GM23338 (cell line): ENCODE results near the gene EVI5. TPM values are rescaled to one million over a fixed set of nuclear protein-coding genes. Genes with fewer than 3 reads are reported as not detected.

Source experiments
- ATAC-seq: fragments of 200-7000 bp; cut with Tn5 transposase; 3 replicates; pipeline ENCODE4 v1.9.1; 2020
- DNase-seq: peaks from one replicate; pipeline ENCODE4 v3.0.0-alpha.2; 2015; ENCODE audit warnings: low spot score
- H2AFZ ChIP-seq: fragments of 200-600 bp; sonication (generic); 2 replicates; pipeline ENCODE4 v1.8.0; 2016; ENCODE audit warnings: antibody characterized with exemption, mild to moderate bottlenecking, moderate library complexity
- H3F3A ChIP-seq: fragments of 200-600 bp; sonication (generic); replicated peaks from 2 replicates; pipeline ENCODE4 v1.8.0; 2017; ENCODE audit warnings: antibody characterized with exemption, mixed run types, low read depth
- H3K27ac ChIP-seq: fragments of 200-600 bp; sonication (generic); 2 replicates; pipeline ENCODE4 v1.6.1; 2016; ENCODE audit warnings: low read depth
- H3K27me3 ChIP-seq: fragments of 200-600 bp; sonication (generic); 2 replicates; pipeline ENCODE4 v1.8.0; 2016; ENCODE audit warnings: mild to moderate bottlenecking, mixed run types, moderate library complexity; ENCODE audit not compliant: insufficient read depth
- H3K36me3 ChIP-seq: fragments of 200-600 bp; sonication (generic); 2 replicates; pipeline ENCODE4 v1.8.0; 2016; ENCODE audit warnings: mild to moderate bottlenecking; ENCODE audit not compliant: insufficient read depth
- H3K4me1 ChIP-seq: fragments of 200-600 bp; sonication (generic); 2 replicates; pipeline ENCODE4 v1.8.0; 2016; ENCODE audit warnings: mild to moderate bottlenecking, moderate library complexity; ENCODE audit not compliant: insufficient read depth
- H3K4me2 ChIP-seq: fragments of 200-600 bp; sonication (generic); 2 replicates; pipeline ENCODE4 v1.7.1; 2017; ENCODE audit warnings: mixed run types
- H3K4me3 ChIP-seq: fragments of 200-600 bp; sonication (generic); 2 replicates; pipeline ENCODE4 v1.6.1; 2016; ENCODE audit warnings: mixed run types
- H3K79me2 ChIP-seq: fragments of 200-600 bp; sonication (generic); replicated peaks from 2 replicates; pipeline ENCODE4 v1.8.0; 2017; ENCODE audit warnings: mild to moderate bottlenecking; ENCODE audit not compliant: insufficient read depth
- H3K9me2 ChIP-seq: fragments of 200-600 bp; sonication (generic); 2 replicates; pipeline ENCODE4 v1.8.0; 2017; ENCODE audit not compliant: insufficient read depth
- H4K20me1 ChIP-seq: fragments of 200-600 bp; sonication (generic); replicated peaks from 2 replicates; pipeline ENCODE4 v1.8.0; 2017; ENCODE audit warnings: mild to moderate bottlenecking; ENCODE audit not compliant: insufficient read depth
- H3K27ac Mint-ChIP-seq: 2 replicates; pipeline ENCODE4 v1.8.0; 2020; ENCODE audit warnings: inconsistent platforms, mild to moderate bottlenecking, moderate library complexity, mixed read lengths
- H3K27me3 Mint-ChIP-seq: 3 replicates; pipeline ENCODE4 v1.8.0; 2022; ENCODE audit warnings: low read depth, mild to moderate bottlenecking, moderate library complexity, mixed read lengths, inconsistent platforms; ENCODE audit not compliant: insufficient read depth, poor library complexity
- H3K36me3 Mint-ChIP-seq: 3 replicates; pipeline ENCODE4 v1.8.0; 2021; ENCODE audit warnings: low read depth, mild to moderate bottlenecking, inconsistent platforms, moderate library complexity, mixed read lengths
- H3K4me1 Mint-ChIP-seq: 3 replicates; pipeline ENCODE4 v1.8.0; 2020; ENCODE audit warnings: mild to moderate bottlenecking, inconsistent platforms, mixed read lengths
- H3K4me3 Mint-ChIP-seq: 3 replicates; pipeline ENCODE4 v1.8.0; 2021; ENCODE audit warnings: moderate library complexity, mild to moderate bottlenecking, inconsistent platforms, mixed read lengths
- H3K9me3 Mint-ChIP-seq: 3 replicates; pipeline ENCODE4 v1.8.0; 2020; ENCODE audit warnings: moderate library complexity, mild to moderate bottlenecking, inconsistent platforms, mixed read lengths
- CREB1 ChIP-seq: fragments of 250-450 bp; sonication (Bioruptor Pico); IDR thresholded peaks from 2 replicates; pipeline ENCODE4 v1.5.0; 2020; ENCODE audit warnings: low read depth, mild to moderate bottlenecking, moderate library complexity
- EZH2 ChIP-seq: fragments of 200-600 bp; sonication (generic); IDR thresholded peaks from one replicate; pipeline ENCODE4 v1.8.0; 2017; ENCODE audit warnings: antibody characterized with exemption, mild to moderate bottlenecking, low read depth; ENCODE audit not compliant: unreplicated experiment
- EZH2phosphoT487 ChIP-seq: fragments of 200-600 bp; sonication (generic); IDR thresholded peaks from one replicate; pipeline ENCODE4 v1.8.1; 2018; ENCODE audit warnings: antibody characterized with exemption; ENCODE audit not compliant: unreplicated experiment
- JUNB ChIP-seq: IDR thresholded peaks from one replicate; pipeline ENCODE4 v1.6.1; 2016; ENCODE audit warnings: antibody characterized with exemption; ENCODE audit not compliant: unreplicated experiment
- NANOG ChIP-seq: IDR thresholded peaks from 2 replicates; pipeline ENCODE4 v1.6.1; 2016; ENCODE audit warnings: antibody characterized with exemption, borderline replicate concordance
- POLR2AphosphoS5 ChIP-seq: IDR thresholded peaks from 2 replicates; pipeline ENCODE4 v1.6.1; 2016; ENCODE audit warnings: antibody characterized with exemption, low read depth
- STAT1 ChIP-seq: IDR thresholded peaks from one replicate; pipeline ENCODE4 v1.6.1; 2016; ENCODE audit warnings: antibody characterized with exemption; ENCODE audit not compliant: unreplicated experiment
- ZNF114 ChIP-seq: fragments of 250-450 bp; sonication (Bioruptor Pico); IDR thresholded peaks from 2 replicates; pipeline ENCODE4 v1.5.0; 2020; ENCODE audit warnings: mild to moderate bottlenecking, moderate library complexity
- ZNF331 ChIP-seq: fragments of 250-450 bp; sonication (Bioruptor Pico); IDR thresholded peaks from 2 replicates; pipeline ENCODE4 v1.5.0; 2020; ENCODE audit warnings: low read depth, mild to moderate bottlenecking, moderate library complexity
- polyA plus RNA-seq: library from polyadenylated mRNA; unstranded; fragments of >200 nt; fragmentation: Nextera tagmentation; extraction: Ambion mirVana; gene quantifications from 2 replicates; pipeline ENCODE4 v1.2.1, GENCODE V29; 2016
- total RNA-seq: library from RNA; depleted of rRNA; stranded (reverse); fragments of >200 nt; shearing (Covaris generic); gene quantifications from 2 replicates; pipeline ENCODE4 v1.2.3, GENCODE V29; 2014
- TF ChIP-seq, protein P1 (sequence below): IDR thresholded peaks from 2 replicates; pipeline ENCODE4 v1.6.1; 2016; ENCODE audit warnings: antibody characterized with exemption
- TF ChIP-seq, protein P2 (sequence below), 2 experiments: fragments of 200-600 bp in 1 of 2; sonication (generic) in 1 of 2; conservative IDR thresholded peaks; 2 replicates each; pipeline versions ENCODE4 v1.5.1 to v1.6.1; 2016 to 2017; ENCODE audit warnings: antibody characterized with exemption in 2 of 2, low read depth in 2 of 2, mild to moderate bottlenecking in 2 of 2, moderate library complexity in 1 of 2
- TF ChIP-seq, protein P3 (sequence below): fragments of 250-450 bp; sonication (Bioruptor Pico); IDR thresholded peaks from 2 replicates; pipeline ENCODE4 v1.5.0; 2020; ENCODE audit warnings: mild to moderate bottlenecking, moderate library complexity
- TF ChIP-seq, protein P4 (sequence below): IDR thresholded peaks from one replicate; pipeline ENCODE4 v1.6.1; 2018; ENCODE audit warnings: antibody characterized with exemption; ENCODE audit not compliant: unreplicated experiment

The EVI5 gene
- total and polyA plus RNA-seq, 2 experiments from 2014 or later: 15.6 to 24.8 TPM

DNA sequence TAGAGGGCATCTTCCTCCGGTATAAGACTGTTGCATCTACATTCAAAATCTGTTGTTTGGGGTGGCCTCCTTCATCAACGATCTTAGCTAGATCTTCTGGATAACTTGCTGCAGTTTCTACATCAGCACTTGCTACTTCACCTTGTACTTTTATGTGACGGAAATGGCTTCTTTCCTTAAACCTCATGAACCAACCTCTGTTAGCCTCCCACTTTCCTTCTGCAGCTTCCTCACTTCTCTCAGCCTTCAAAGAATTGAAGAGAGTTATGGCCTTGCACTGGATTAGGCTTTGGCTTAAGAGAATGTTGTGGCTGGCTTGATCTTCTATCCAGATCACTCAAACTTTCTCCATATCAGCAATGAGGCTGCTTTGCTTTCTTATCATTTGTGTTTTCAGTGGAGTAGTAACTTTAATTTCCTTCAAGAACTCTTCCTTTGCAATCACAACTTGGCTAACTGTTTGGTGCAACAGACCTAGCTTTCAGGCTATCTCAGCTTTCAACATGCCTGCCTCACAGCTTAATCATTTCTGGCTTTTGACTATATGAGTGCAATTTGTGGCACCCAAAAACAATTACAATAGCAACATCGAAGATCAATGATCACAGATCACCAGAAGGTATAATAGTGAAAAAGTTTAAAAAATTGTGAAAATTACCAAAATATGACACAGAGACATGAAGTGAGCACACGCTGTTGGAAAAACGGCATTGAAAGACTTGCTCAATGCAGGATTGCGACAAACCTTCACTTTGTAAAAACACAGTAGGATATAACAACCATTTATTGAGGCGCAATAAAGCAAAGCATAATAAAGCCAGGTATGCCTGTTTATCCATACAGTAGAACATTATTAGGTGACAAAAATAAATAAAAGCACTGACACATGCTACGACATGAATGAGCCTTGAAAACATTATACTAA is 241.5 kb downstream of the EVI5 start:
- TF ChIP-seq, protein P1, sequence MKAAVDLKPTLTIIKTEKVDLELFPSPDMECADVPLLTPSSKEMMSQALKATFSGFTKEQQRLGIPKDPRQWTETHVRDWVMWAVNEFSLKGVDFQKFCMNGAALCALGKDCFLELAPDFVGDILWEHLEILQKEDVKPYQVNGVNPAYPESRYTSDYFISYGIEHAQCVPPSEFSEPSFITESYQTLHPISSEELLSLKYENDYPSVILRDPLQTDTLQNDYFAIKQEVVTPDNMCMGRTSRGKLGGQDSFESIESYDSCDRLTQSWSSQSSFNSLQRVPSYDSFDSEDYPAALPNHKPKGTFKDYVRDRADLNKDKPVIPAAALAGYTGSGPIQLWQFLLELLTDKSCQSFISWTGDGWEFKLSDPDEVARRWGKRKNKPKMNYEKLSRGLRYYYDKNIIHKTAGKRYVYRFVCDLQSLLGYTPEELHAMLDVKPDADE: no peak
- TF ChIP-seq NANOG: no peak
- TF ChIP-seq CREB1: no peak
- no peak for TF ChIP-seq EZH2phosphoT487
- TF ChIP-seq ZNF331 (CRISPR knock-in tag): no peak
- TF ChIP-seq, protein P2, sequence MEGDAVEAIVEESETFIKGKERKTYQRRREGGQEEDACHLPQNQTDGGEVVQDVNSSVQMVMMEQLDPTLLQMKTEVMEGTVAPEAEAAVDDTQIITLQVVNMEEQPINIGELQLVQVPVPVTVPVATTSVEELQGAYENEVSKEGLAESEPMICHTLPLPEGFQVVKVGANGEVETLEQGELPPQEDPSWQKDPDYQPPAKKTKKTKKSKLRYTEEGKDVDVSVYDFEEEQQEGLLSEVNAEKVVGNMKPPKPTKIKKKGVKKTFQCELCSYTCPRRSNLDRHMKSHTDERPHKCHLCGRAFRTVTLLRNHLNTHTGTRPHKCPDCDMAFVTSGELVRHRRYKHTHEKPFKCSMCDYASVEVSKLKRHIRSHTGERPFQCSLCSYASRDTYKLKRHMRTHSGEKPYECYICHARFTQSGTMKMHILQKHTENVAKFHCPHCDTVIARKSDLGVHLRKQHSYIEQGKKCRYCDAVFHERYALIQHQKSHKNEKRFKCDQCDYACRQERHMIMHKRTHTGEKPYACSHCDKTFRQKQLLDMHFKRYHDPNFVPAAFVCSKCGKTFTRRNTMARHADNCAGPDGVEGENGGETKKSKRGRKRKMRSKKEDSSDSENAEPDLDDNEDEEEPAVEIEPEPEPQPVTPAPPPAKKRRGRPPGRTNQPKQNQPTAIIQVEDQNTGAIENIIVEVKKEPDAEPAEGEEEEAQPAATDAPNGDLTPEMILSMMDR (conservative IDR thresholded peaks at IDR 0.05; ENCODE audit: low read depth in 2 of 2): no peak
- TF ChIP-seq, protein P3, sequence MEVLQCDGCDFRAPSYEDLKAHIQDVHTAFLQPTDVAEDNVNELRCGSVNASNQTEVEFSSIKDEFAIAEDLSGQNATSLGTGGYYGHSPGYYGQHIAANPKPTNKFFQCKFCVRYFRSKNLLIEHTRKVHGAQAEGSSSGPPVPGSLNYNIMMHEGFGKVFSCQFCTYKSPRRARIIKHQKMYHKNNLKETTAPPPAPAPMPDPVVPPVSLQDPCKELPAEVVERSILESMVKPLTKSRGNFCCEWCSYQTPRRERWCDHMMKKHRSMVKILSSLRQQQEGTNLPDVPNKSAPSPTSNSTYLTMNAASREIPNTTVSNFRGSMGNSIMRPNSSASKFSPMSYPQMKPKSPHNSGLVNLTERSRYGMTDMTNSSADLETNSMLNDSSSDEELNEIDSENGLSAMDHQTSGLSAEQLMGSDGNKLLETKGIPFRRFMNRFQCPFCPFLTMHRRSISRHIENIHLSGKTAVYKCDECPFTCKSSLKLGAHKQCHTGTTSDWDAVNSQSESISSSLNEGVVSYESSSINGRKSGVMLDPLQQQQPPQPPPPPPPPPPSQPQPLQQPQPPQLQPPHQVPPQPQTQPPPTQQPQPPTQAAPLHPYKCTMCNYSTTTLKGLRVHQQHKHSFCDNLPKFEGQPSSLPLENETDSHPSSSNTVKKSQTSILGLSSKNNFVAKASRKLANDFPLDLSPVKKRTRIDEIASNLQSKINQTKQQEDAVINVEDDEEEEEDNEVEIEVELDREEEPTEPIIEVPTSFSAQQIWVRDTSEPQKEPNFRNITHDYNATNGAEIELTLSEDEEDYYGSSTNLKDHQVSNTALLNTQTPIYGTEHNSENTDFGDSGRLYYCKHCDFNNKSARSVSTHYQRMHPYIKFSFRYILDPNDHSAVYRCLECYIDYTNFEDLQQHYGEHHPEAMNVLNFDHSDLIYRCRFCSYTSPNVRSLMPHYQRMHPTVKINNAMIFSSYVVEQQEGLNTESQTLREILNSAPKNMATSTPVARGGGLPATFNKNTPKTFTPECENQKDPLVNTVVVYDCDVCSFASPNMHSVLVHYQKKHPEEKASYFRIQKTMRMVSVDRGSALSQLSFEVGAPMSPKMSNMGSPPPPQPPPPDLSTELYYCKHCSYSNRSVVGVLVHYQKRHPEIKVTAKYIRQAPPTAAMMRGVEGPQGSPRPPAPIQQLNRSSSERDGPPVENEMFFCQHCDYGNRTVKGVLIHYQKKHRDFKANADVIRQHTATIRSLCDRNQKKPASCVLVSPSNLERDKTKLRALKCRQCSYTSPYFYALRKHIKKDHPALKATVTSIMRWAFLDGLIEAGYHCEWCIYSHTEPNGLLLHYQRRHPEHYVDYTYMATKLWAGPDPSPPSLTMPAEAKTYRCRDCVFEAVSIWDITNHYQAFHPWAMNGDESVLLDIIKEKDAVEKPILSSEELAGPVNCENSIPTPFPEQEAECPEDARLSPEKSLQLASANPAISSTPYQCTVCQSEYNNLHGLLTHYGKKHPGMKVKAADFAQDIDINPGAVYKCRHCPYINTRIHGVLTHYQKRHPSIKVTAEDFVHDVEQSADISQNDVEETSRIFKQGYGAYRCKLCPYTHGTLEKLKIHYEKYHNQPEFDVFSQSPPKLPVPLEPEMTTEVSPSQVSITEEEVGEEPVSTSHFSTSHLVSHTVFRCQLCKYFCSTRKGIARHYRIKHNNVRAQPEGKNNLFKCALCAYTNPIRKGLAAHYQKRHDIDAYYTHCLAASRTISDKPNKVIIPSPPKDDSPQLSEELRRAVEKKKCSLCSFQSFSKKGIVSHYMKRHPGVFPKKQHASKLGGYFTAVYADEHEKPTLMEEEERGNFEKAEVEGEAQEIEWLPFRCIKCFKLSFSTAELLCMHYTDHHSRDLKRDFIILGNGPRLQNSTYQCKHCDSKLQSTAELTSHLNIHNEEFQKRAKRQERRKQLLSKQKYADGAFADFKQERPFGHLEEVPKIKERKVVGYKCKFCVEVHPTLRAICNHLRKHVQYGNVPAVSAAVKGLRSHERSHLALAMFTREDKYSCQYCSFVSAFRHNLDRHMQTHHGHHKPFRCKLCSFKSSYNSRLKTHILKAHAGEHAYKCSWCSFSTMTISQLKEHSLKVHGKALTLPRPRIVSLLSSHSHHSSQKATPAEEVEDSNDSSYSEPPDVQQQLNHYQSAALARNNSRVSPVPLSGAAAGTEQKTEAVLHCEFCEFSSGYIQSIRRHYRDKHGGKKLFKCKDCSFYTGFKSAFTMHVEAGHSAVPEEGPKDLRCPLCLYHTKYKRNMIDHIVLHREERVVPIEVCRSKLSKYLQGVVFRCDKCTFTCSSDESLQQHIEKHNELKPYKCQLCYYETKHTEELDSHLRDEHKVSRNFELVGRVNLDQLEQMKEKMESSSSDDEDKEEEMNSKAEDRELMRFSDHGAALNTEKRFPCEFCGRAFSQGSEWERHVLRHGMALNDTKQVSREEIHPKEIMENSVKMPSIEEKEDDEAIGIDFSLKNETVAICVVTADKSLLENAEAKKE (CRISPR knock-in tag): no peak
- TF ChIP-seq JUNB: no peak
- no peak for TF ChIP-seq POLR2AphosphoS5
- no peak for TF ChIP-seq ZNF114 (CRISPR knock-in tag)
- no peak for TF ChIP-seq EZH2
- TF ChIP-seq, protein P4, sequence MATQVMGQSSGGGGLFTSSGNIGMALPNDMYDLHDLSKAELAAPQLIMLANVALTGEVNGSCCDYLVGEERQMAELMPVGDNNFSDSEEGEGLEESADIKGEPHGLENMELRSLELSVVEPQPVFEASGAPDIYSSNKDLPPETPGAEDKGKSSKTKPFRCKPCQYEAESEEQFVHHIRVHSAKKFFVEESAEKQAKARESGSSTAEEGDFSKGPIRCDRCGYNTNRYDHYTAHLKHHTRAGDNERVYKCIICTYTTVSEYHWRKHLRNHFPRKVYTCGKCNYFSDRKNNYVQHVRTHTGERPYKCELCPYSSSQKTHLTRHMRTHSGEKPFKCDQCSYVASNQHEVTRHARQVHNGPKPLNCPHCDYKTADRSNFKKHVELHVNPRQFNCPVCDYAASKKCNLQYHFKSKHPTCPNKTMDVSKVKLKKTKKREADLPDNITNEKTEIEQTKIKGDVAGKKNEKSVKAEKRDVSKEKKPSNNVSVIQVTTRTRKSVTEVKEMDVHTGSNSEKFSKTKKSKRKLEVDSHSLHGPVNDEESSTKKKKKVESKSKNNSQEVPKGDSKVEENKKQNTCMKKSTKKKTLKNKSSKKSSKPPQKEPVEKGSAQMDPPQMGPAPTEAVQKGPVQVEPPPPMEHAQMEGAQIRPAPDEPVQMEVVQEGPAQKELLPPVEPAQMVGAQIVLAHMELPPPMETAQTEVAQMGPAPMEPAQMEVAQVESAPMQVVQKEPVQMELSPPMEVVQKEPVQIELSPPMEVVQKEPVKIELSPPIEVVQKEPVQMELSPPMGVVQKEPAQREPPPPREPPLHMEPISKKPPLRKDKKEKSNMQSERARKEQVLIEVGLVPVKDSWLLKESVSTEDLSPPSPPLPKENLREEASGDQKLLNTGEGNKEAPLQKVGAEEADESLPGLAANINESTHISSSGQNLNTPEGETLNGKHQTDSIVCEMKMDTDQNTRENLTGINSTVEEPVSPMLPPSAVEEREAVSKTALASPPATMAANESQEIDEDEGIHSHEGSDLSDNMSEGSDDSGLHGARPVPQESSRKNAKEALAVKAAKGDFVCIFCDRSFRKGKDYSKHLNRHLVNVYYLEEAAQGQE: no peak
- TF ChIP-seq STAT1: no peak
- H3F3A ChIP-seq: no peaks in the 10 kb centered on the region
- H3K4me2 ChIP-seq: no peak overlapping the region
- Mint-ChIP-seq H3K27ac (no peak overlapping the region), H3K4me3 (no peak overlapping the region), H3K36me3 (no peaks in the 10 kb centered on the region), H3K27me3 (peaks cover 3% of the 10 kb centered on the region), H3K9me3 (no peaks in the 10 kb centered on the region), H3K4me1 (no peaks in the 10 kb centered on the region)
- no peak overlapping the region for H3K4me3 ChIP-seq
- H2AFZ ChIP-seq: no peak overlapping the region
- H4K20me1 ChIP-seq: no peaks in the 10 kb centered on the region
- no peaks in the 10 kb centered on the region for H3K36me3 ChIP-seq
- no peak overlapping the region for H3K27ac ChIP-seq
- no peaks in the 10 kb centered on the region for H3K79me2 ChIP-seq
- no peak for DNase-seq
- no peaks in the 10 kb centered on the region for H3K4me1 ChIP-seq
- no peak for ATAC-seq
- H3K9me2 ChIP-seq: no peaks in the 10 kb centered on the region
- no peaks in the 10 kb centered on the region for H3K27me3 ChIP-seq
